ENCODE measurements around the gene NKIRAS1.
"Not testable (repeated sequence)": the region's sequence is repeated elsewhere in the genome, so short reads cannot be mapped to it uniquely, and the experiment has no call there.

NKIRAS1 gene

DNA sequence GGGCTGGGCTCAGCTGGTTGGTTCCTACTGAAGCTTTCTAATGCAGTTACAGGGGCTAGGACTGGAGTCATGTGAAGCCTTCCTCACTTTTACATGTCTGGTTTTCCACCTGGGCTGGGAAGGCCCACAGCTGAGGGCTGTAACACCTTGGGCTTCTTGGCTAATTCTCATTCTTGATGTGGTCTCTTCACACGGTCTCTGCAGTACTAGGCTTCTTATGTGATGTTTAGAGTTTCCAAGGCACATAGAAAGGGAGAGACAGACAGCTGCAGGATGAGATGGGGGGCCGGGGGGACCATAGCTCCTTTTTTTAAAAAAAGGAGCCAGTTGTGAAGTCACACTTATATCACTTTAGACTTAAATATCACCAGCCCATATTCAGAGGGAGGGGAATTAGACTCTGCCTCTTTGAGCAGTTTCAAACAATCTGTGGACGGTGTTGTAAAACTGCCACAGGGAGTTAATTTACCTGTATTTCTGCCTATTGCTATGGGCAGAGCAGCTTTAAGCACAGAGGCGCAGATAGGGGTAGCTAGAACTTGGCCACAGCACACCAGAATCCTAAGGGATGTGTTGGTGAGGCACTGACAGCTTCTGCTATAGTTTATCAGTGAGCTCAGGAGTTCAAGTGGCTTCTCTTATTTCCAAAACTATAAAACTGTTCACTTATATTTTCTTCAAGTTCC is 46.7 kb downstream of the NKIRAS1 start:
- DNase-seq (ENCODE audit: low spot score), result no peak

GRCh38 chr3:23867838-23868237 is 49.0 kb downstream of the NKIRAS1 start:
- no peak for DNase-seq (ENCODE audit: low spot score)

DNA sequence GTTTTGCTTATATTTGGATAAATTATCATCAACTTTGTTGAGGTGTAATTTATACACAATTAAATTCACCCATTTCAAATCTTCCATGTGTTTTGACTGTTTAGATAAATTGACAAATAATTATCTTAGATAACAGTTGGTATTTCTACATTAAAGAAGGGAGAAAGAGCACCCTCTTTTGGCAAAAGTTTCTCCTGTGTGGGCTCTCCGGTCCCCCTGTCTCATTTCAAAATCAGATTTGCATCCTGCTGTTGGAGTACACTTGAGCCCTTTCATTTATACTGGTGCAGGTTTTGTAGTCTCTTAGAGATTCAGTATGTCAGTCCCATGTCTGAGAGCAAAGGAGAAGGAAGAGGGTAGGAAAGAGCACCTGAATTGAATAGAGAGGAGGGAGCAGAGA is 49.4 kb downstream of the NKIRAS1 start:
- DNase-seq (ENCODE audit: low spot score), result no peak

DNA sequence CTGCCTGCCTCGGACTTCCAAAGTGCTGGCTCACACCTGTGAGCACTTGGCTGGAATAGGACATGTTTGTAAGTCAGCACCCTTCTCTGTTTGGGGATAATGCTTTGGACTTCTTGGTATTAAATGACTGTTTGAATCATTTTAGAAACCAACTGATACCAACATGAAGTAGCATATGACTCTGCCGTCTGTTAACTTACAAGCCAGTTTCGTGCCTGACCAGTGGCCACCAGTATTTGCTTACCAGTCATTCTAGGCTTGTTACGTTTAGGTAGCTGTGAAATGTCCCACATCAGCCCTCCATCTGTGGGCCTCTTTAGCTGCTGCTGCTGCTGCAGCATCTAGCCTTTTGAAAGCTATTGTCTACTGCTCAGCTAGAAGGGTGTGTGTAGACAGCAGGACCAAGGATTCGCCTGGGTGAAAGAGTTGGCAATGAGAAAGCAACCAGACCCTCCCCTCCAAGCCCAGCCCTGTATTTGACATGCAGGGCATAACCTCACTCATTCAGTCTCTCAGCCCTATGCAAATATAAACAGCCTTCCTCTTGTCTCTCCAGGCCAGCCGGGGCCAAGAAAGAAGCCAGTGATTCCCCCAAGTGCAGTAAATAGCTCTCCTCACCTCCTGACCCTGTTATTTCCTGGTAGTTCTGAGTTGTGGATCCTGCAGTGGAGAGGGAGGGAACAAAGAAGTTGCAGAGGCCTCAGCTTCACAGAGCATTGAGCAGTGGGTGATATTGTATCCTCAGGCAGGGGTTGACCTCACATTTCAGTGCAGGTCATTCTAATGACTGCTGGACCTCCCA is 51.0 kb downstream of the NKIRAS1 start:
- peak; percentile 89 for DNase-seq (ENCODE audit: low spot score)

DNA sequence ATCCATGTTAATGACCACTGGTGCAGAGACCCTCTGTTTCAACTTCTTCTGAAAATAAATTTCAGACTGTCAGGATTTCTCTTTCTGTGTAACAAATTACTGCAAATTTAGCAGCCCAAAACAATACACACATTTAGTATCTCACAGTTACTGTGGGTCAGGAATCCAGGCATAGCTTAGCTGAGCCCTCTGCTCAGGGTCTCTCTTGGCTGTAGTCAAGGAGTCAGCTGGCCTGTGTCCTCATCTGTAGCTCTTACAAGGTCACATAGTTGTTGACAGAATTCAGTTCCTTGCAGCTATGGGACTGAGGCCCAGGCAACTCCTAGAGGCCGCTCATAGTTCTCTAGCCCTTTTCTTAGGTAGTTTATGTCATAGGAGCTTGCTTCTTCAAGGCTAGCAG is 51.9 kb downstream of the NKIRAS1 start:
- peak; percentile 28 for DNase-seq (ENCODE audit: low spot score)

GRCh38 chr3:23863060-23863459 is 53.7 kb downstream of the NKIRAS1 start:
- no peak for DNase-seq (ENCODE audit: low spot score)

DNA sequence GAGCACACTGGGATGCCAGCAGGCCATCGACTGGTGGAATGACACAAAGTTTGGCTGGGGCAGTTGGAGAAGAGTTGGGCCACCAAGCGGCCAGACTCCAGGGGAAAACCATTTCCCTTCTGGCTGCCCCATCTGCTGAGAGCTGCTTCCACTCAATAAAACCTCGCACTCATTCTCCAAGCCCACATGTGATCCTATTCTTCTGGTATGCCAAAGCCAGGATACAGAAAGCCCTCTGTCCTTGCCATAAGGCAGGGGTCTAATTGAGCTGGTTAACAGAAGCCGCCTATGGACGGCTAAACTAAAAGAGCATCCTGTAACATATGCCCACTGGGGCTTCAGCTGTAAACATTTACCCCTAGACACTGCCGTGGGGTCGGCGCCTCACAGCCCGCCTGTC is 55.1 kb downstream of the NKIRAS1 start:
- no peak for DNase-seq (ENCODE audit: low spot score)

DNA sequence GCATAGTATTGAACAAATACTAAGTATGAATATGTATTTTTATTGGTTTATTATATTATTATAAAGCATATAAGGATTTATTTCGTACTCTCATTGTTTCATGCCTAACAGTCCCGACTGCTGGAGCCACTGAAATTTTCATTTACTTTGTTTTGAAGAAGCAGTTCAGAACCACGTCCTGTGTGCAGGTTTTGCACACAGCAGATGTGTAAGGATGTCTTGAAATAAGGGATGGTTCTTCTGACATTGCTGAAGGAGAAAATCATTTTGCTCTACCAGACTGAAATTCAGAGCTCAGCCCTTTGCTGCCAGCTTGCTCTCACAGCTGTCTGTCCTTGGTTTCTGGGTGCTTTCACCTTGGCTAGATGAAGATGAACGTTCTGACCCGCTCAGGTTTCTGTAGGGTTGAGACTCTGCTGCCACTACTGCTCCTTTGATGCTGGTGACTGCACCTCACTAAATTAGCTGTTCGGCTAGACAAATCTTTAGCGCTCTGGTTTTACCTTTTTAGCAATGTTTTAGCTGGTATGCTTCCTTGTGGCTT is 56.9 kb downstream of the NKIRAS1 start:
- DNase-seq (ENCODE audit: low spot score), result no peak

- peak; percentile 30 for DNase-seq (ENCODE audit: low spot score)
These were observed 57.6 kb downstream of the NKIRAS1 start for GRCh38 chr3:23859012-23859743.

DNA sequence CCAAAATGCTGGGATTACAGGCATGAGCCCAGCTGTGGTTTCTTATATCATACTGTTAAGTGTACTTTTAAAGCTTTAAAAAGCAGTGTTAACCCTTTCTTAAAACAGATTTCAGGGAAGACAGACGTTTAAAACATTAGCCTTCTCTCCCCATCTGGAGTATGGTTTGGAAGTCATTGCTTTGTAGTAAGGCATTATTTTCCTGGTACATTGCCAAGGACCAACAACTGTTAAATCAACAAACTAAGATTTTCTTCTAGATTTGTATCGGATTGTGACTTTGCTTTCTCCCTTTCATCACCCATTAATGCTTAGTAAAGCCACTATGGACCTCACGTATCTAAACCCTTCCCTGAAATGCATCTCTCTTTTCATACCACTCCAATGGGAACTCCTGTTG is 60.5 kb downstream of the NKIRAS1 start:
- DNase-seq (ENCODE audit: low spot score), result no peak

DNA sequence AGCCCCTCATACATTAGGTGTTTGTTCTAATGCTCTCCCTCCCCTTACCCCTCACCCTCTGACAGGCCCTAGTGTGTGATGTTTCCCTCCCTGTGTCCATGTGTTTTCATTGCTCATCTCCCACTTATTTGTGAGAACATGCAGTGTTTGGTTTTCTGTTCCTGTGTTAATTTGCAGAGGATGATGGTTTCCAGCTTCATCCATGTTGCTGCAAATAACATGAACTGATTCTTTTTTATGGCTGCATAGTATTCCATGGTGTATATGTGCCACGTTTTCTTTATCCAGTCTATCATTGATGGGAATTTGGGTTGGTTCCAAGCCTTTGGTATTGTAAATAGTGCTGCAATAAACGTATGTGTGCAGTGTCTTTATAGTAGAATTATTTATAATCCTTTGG is 67.3 kb downstream of the NKIRAS1 start:
- not testable (repeated sequence) for DNase-seq (ENCODE audit: low spot score)

- no peak for DNase-seq (ENCODE audit: low spot score)
These were observed 71.2 kb downstream of the NKIRAS1 start for GRCh38 chr3:23845326-23846216.

- no peak for DNase-seq (ENCODE audit: low spot score)
These were observed 72.9 kb downstream of the NKIRAS1 start for GRCh38 chr3:23843869-23844268.

All from Ammon's horn (tissue), 1 donor.